Prostate gland (tissue), 2 donors: Measurements from ENCODE around the gene RGS12. TPM values are rescaled to one million over a fixed set of nuclear protein-coding genes. Genes with fewer than 3 reads are reported as not detected.

Experiments
- DNase-seq: peaks from one replicate; pipeline ENCODE4 v3.0.0-alpha.2; 2019; ENCODE audit warnings: low spot score
- H3K27ac ChIP-seq, 2 donors: fragments of 200-600 bp; sonication (generic); 2 replicates each; pipeline ENCODE4 v1.5.1; 2017 to 2019
- H3K27me3 ChIP-seq: fragments of 200-600 bp; sonication (generic); replicated peaks from 2 replicates; pipeline ENCODE4 v1.5.1; 2019; ENCODE audit not compliant: insufficient read depth
- H3K36me3 ChIP-seq, 2 donors: fragments of 200-600 bp; sonication (generic); 1 replicate in 1 of 2; 2 replicates in 1 of 2; pipeline versions ENCODE4 v1.5.1 to v1.8.1; 2017 to 2019
- H3K4me1 ChIP-seq: fragments of 200-600 bp; sonication (generic); replicated peaks from 2 replicates; pipeline ENCODE4 v1.5.1; 2019
- H3K4me3 ChIP-seq, 2 donors: fragments of 200-600 bp; sonication (generic); 2 replicates each; pipeline ENCODE4 v1.5.1; 2017 to 2019
- H3K9me3 ChIP-seq: fragments of 200-600 bp; sonication (generic); 2 replicates; pipeline ENCODE4 v1.5.1; 2017
- CTCF ChIP-seq, 4 experiments: fragments of 200-600 bp in 2 of 4; fragments of 450-650 bp in 2 of 4; sonication (generic) in 2 of 4; IDR thresholded peaks; 1 replicate in 3 of 4; 2 replicates in 1 of 4; pipeline ENCODE4 v1.5.1; 2016 to 2019; ENCODE audit warnings: antibody characterized with exemption in 4 of 4, mild to moderate bottlenecking in 2 of 4, moderate library complexity in 2 of 4
- POLR2A ChIP-seq: fragments of 450-650 bp; IDR thresholded peaks from one replicate; pipeline ENCODE4 v1.6.1; 2016; ENCODE audit warnings: antibody characterized with exemption, mild to moderate bottlenecking
- POLR2AphosphoS5 ChIP-seq: sonication (generic); formaldehyde crosslinking; IDR thresholded peaks from one replicate; pipeline ENCODE4 v1.6.1; 2017; ENCODE audit warnings: antibody characterized with exemption
- WGBS: methylation state at CpG from one replicate; pipeline ENCODE4 v1.1.5; 2018; 5-methylcytosine and 5-hydroxymethylcytosine counted together
- intact Hi-C: fragments of 100-400 bp; cut with DNase I; formaldehyde crosslinking; loops from one replicate; pipeline ENCODE4 v1.14.2; 2022
- total RNA-seq, 2 donors: library from RNA; depleted of rRNA; stranded (reverse); fragments of >200 nt; gene quantifications; one replicate each; pipeline ENCODE4 v1.1.0, GENCODE V29; 2016

RGS12 gene
- total RNA-seq, 2 donors from 2014 or later = 33.7 to 36.5 TPM

GRCh38 chr4:3271131-3271530 lies 21.7 kb upstream of the RGS12 start:
- WGBS = 92% methylated on average over 14 of the region's 14 CpGs
- TF ChIP-seq POLR2AphosphoS5 (no peak), CTCF (IDR thresholded peaks at IDR 0.05) (no peak), POLR2A (no peak)
- Histone ChIP-seq H3K27me3 (no peaks in the 10 kb centered on the region), H3K27ac (no peak overlapping the region), H3K4me1 (no peaks in the 10 kb centered on the region), H3K4me3 (no peak overlapping the region), H3K9me3 (no peaks in the 10 kb centered on the region), H3K36me3 (no peaks in the 10 kb centered on the region)
- DNase-seq = no peak
- intact Hi-C loops = no loop called here

GRCh38 chr4:3276986-3277385 lies 15.8 kb upstream of the RGS12 start:
- no peak overlapping the region for H3K4me3 ChIP-seq
- H3K9me3 ChIP-seq = no peaks in the 10 kb centered on the region
- no peak for DNase-seq
- H3K27me3 ChIP-seq = no peaks in the 10 kb centered on the region
- intact Hi-C loops = no loop called here
- H3K4me1 ChIP-seq = no peaks in the 10 kb centered on the region
- no peak overlapping the region for H3K27ac ChIP-seq
- WGBS = 72% methylated on average over 9 of the region's 9 CpGs
- TF ChIP-seq CTCF (IDR thresholded peaks at IDR 0.05) = no peak
- no peak for TF ChIP-seq POLR2A
- TF ChIP-seq POLR2AphosphoS5 = no peak
- H3K36me3 ChIP-seq = no peaks in the 10 kb centered on the region

GRCh38 chr4:3280466-3280865 lies 12.4 kb upstream of the RGS12 start:
- intact Hi-C loops = no loop called here
- Histone ChIP-seq H3K4me3 (no peak overlapping the region), H3K27me3 (no peaks in the 10 kb centered on the region), H3K36me3 (no peaks in the 10 kb centered on the region), H3K27ac (no peak overlapping the region), H3K4me1 (no peaks in the 10 kb centered on the region), H3K9me3 (no peaks in the 10 kb centered on the region)
- WGBS = 86% methylated on average over 3 of the region's 3 CpGs
- DNase-seq = no peak
- TF ChIP-seq CTCF (IDR thresholded peaks at IDR 0.05) (no peak), POLR2AphosphoS5 (no peak), POLR2A (no peak)

- no peak for TF ChIP-seq POLR2AphosphoS5
- Histone ChIP-seq H3K27ac (no peak overlapping the region), H3K4me3 (no peak overlapping the region), H3K36me3 (no peaks in the 10 kb centered on the region), H3K4me1 (no peaks in the 10 kb centered on the region), H3K9me3 (no peaks in the 10 kb centered on the region), H3K27me3 (no peaks in the 10 kb centered on the region)
- WGBS = 81% methylated on average over 6 of the region's 6 CpGs
- no peak for DNase-seq
- intact Hi-C loops = no loop called here
Observed at GRCh38 chr4:3283483-3283882, 9.3 kb upstream of the RGS12 start.

GRCh38 chr4:3283916-3284315 lies 8.9 kb upstream of the RGS12 start:
- 63% methylated on average over 13 of the region's 13 CpGs for WGBS
- Histone ChIP-seq H3K4me1 (no peaks in the 10 kb centered on the region), H3K4me3 (no peak overlapping the region), H3K27me3 (no peaks in the 10 kb centered on the region), H3K9me3 (no peaks in the 10 kb centered on the region), H3K36me3 (no peaks in the 10 kb centered on the region), H3K27ac (no peak overlapping the region)
- TF ChIP-seq POLR2A = no peak
- TF ChIP-seq CTCF (IDR thresholded peaks at IDR 0.05) = no peak
- TF ChIP-seq POLR2AphosphoS5 = no peak
- DNase-seq = no peak
- intact Hi-C loops = no loop called here
